Subcutaneous adipose tissue (tissue), 4 donors: ENCODE results near the gene ATG14. TPM values are rescaled to one million over a fixed set of nuclear protein-coding genes. Genes with fewer than 3 reads are reported as not detected.

Experiments
- total RNA-seq, 4 donors: library from RNA; depleted of rRNA; stranded (reverse); fragments of >200 nt; gene quantifications; one replicate each; pipeline ENCODE4 v1.1.0, GENCODE V29; 2016
- TF ChIP-seq, protein P1 (sequence below): fragments of 450-650 bp; IDR thresholded peaks from one replicate; pipeline ENCODE4 v1.5.1; 2016; ENCODE audit warnings: low read depth, mild to moderate bottlenecking, control low read depth, antibody characterized with exemption, moderate library complexity

ATG14 gene
- total RNA-seq, 4 donors from 2014 or later = 15.0 to 24.3 (median 19.7) TPM

DNA sequence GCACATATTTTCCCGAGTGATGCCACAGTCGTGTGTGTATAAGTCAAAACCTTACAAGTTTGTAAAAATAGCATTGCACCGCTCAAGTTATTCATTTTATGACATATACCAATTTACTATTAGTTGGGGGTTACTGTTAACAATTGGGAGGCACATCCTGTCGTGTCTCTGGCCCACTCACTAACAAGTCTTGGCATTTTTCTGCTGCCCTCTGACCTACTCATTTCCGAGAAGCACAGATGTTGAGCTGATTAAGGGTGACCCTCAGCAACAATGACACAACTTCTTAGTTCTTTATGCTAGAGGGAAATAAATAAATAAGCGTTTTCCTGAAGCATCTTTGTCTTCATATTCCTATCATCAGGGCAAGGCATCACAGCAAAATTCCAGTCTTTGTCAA lies 6.8 kb upstream of the ATG14 start:
- TF ChIP-seq, protein P1, sequence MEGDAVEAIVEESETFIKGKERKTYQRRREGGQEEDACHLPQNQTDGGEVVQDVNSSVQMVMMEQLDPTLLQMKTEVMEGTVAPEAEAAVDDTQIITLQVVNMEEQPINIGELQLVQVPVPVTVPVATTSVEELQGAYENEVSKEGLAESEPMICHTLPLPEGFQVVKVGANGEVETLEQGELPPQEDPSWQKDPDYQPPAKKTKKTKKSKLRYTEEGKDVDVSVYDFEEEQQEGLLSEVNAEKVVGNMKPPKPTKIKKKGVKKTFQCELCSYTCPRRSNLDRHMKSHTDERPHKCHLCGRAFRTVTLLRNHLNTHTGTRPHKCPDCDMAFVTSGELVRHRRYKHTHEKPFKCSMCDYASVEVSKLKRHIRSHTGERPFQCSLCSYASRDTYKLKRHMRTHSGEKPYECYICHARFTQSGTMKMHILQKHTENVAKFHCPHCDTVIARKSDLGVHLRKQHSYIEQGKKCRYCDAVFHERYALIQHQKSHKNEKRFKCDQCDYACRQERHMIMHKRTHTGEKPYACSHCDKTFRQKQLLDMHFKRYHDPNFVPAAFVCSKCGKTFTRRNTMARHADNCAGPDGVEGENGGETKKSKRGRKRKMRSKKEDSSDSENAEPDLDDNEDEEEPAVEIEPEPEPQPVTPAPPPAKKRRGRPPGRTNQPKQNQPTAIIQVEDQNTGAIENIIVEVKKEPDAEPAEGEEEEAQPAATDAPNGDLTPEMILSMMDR = no peak

DNA sequence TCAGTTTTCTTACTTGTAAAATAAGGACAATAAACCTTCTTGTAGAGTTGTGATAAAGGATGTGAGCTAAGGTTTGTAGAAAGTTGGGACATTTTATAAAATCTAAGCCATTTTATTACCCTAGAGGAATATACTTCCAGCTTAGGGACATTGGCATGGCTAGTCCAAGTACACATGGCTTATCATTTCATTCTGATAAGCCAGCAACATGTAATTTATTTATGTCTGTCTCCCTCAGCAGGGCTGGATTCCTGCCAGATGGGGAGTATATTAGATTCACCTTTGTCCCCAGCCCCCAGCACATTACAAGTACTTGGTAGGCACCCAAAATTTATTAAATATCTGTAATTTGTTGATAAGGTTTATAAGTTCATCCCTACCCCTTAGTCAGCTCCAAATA lies 6.3 kb upstream of the ATG14 start:
- TF ChIP-seq, protein P1 = no peak

DNA sequence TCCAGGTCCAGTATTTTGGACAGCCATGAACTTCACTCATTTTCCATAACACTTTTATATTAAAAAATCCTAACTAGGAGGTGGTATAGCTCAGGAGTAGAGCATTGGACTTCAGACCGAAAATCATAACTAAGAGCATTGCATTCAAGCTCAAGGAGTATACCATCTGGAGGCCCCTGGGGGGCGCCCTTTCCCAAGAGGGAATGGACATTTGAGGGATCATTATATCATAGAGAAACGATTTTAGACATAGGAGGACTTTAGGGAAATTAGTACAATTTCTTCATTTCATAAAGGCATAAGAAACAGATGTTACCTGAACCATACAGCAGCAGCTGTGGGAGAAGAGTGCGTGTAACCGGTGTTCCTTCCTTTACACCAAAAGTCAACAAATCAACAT lies 5.2 kb upstream of the ATG14 start:
- TF ChIP-seq, protein P1 = no peak

DNA sequence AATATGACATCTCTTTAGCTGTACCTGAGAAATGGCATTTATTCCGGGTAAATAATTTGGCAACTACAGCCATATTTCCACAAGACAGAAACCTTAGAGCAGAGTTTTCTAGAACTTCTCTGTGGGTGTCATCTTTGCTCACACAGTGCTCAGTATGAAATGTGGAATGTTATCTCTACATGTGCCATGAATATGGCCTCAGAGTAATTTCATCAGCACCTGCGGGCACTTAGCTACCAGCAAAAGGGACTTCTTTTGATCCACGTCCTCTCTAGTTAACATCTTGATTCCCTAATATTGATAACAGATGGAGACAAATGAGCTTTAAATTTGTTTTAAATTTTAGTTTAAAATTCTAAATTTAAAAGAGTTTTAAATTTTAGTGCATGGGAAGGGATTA lies 2.9 kb upstream of the ATG14 start:
- TF ChIP-seq, protein P1 = no peak

DNA sequence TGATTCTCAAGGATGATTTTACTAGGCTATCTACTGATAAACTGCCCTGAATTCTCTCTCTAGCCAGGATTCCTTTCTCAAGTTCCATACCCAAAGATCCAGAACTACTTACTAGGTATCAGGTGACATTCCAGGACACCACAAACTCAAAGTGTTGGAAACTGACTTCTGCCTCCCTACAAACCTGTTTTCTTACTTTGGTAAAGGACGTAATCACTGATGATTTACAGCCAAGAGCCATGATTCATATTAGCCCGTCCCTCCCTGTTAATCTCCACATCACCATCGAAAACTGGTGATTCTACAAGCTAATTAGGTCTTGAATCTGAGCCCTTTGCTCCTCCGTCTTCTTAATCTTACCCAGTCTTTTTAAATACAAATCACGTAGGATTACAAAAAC lies 1.0 kb upstream of the ATG14 start:
- TF ChIP-seq, protein P1 = no peak

DNA sequence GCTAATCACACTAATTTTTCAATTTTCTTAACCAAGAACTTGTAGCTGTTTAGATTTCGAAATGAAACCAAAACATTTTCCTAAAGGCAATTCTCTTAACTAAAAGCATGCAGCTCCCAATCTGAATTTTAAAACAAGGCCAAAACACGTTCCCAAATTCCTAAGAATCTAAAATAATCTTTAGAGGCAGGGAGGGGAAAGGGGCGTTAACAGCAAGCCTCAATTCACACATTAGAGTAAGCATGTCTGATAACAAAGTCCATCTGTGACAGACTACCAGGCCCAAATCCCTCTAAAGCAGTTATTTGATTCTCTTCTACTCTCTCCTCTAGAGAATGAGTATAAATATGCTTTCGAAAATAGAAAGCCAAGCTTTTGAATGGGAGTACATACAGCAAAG lies 754 bp downstream of the ATG14 start:
- TF ChIP-seq, protein P1 = no peak

DNA sequence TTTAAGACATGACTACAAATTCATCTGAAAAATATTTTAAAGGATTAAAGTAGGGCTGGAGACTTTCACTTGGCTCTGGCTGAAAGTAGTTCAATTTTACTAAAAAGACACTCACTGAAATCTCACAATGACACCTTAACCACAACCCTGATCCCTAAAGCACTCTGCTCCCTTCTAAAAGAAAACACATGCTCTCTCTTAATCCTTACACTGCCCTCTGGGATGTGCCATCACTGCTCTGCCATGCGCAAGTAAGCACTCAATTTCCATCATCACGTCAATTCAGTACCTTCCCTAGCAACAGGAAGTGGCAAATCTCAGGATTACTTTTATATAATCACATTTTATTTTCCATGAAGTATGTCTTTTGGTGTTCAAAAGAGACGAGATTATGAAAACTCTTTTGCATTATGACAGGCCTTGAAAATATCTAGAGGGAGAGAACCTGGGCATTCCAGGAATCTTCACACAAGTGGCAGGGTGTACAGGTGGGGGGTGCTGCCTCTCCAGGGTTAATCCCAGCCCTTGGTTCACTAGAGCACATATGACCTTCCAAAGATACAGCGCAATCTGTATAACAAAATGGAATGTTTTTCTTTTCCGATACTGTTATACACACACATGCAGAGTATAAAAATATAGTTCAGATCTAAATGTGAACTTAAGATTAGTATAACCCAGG lies 7.3 kb downstream of the ATG14 start:
- TF ChIP-seq, protein P1 = no peak
